Measurements from ENCODE around the gene ATP2A1.

The ATP2A1 gene

DNA sequence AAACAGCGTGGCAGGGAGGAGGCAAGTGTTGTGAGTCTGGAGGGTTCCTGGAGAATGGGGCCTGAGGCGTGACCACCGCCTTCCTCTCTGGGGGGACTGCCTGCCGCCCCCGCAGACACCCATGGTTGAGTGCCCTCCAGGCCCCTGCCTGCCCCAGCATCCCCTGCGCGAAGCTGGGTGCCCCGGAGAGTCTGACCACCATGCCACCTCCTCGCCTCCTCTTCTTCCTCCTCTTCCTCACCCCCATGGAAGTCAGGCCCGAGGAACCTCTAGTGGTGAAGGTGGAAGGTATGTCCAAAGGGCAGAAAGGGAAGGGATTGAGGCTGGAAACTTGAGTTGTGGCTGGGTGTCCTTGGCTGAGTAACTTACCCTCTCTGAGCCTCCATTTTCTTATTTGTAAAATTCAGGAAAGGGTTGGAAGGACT, 53.5 kb downstream of the ATP2A1 start, which contains the start of gene CD19:
Gene CD19 (plus strand): TSS at position 171 of the 425 bp plus-strand sequence. CDS start 30 bp downstream, at position 201.
- Histone ChIP-seq H3K4me3 (ENCODE audit: insufficient read length, low read depth) (no peak within 1 kb of the TSS), H3K4me1 (ENCODE audit: insufficient read depth, insufficient read length) (peaks cover 7% of the 10 kb centered on the region), H3K36me3 (ENCODE audit: insufficient read depth, insufficient read length, low read length) (no peaks in the 10 kb centered on the region), H3K9me3 (ENCODE audit: insufficient read depth, low read length) (no peaks in the 10 kb centered on the region), H3K9ac (ENCODE audit: insufficient read length, low read depth) (no peak within 1 kb of the TSS), H3K27me3 (ENCODE audit: insufficient read depth, insufficient read length) (no peaks in the 10 kb centered on the region)
- DNase-seq (ENCODE audit: low read depth, low spot score): no peak
- TF ChIP-seq YY1 (IDR thresholded peaks at IDR 0.05; ENCODE audit: insufficient read depth, insufficient read length) (no peak), SUZ12 (IDR thresholded peaks at IDR 0.05; ENCODE audit: extremely low read depth, insufficient read depth, insufficient read length) (no peak), ZNF274 (IDR thresholded peaks at IDR 0.05; ENCODE audit: low read depth, low read length) (no peak)

DNA sequence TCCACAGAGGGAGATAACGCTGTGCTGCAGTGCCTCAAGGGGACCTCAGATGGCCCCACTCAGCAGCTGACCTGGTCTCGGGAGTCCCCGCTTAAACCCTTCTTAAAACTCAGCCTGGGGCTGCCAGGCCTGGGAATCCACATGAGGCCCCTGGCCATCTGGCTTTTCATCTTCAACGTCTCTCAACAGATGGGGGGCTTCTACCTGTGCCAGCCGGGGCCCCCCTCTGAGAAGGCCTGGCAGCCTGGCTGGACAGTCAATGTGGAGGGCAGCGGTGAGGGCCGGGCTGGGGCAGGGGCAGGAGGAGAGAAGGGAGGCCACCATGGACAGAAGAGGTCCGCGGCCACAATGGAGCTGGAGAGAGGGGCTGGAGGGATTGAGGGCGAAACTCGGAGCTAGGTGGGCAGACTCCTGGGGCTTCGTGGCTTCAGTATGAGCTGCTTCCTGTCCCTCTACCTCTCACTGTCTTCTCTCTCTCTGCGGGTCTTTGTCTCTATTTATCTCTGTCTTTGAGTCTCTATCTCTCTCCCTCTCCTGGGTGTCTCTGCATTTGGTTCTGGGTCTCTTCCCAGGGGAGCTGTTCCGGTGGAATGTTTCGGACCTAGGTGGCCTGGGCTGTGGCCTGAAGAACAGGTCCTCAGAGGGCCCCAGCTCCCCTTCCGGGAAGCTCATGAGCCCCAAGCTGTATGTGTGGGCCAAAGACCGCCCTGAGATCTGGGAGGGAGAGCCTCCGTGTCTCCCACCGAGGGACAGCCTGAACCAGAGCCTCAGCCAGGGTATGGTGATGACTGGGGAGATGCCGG, 54.3 kb downstream of the ATP2A1 start:
- DNase-seq (ENCODE audit: low read depth, low spot score): no peak
- Histone ChIP-seq H3K9ac (ENCODE audit: insufficient read length, low read depth) (no peak overlapping the region), H3K4me3 (ENCODE audit: insufficient read length, low read depth) (no peak overlapping the region), H3K27me3 (ENCODE audit: insufficient read depth, insufficient read length) (no peaks in the 10 kb centered on the region), H3K4me1 (ENCODE audit: insufficient read depth, insufficient read length) (peaks cover 8% of the 10 kb centered on the region), H3K9me3 (ENCODE audit: insufficient read depth, low read length) (no peaks in the 10 kb centered on the region), H3K36me3 (ENCODE audit: insufficient read depth, insufficient read length, low read length) (no peaks in the 10 kb centered on the region)
- no peak for TF ChIP-seq ZNF274 (IDR thresholded peaks at IDR 0.05; ENCODE audit: low read depth, low read length)
- TF ChIP-seq YY1 (IDR thresholded peaks at IDR 0.05; ENCODE audit: insufficient read depth, insufficient read length): no peak
- TF ChIP-seq SUZ12 (IDR thresholded peaks at IDR 0.05; ENCODE audit: extremely low read depth, insufficient read depth, insufficient read length): no peak

DNA sequence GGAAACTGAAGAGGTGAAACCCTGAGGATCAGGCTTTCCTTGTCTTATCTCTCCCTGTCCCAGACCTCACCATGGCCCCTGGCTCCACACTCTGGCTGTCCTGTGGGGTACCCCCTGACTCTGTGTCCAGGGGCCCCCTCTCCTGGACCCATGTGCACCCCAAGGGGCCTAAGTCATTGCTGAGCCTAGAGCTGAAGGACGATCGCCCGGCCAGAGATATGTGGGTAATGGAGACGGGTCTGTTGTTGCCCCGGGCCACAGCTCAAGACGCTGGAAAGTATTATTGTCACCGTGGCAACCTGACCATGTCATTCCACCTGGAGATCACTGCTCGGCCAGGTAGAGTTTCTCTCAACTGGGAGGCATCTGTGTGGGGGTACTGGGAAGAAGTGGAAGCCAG, 54.9 kb downstream of the ATP2A1 start:
- no peaks in the 10 kb centered on the region for H3K36me3 ChIP-seq (ENCODE audit: insufficient read depth, insufficient read length, low read length)
- H3K4me3 ChIP-seq (ENCODE audit: insufficient read length, low read depth): no peak overlapping the region
- H3K4me1 ChIP-seq (ENCODE audit: insufficient read depth, insufficient read length): peaks cover 6% of the 10 kb centered on the region
- H3K9me3 ChIP-seq (ENCODE audit: insufficient read depth, low read length): no peaks in the 10 kb centered on the region
- no peak for TF ChIP-seq YY1 (IDR thresholded peaks at IDR 0.05; ENCODE audit: insufficient read depth, insufficient read length)
- no peak for TF ChIP-seq SUZ12 (IDR thresholded peaks at IDR 0.05; ENCODE audit: extremely low read depth, insufficient read depth, insufficient read length)
- no peak for TF ChIP-seq ZNF274 (IDR thresholded peaks at IDR 0.05; ENCODE audit: low read depth, low read length)
- H3K27me3 ChIP-seq (ENCODE audit: insufficient read depth, insufficient read length): no peaks in the 10 kb centered on the region
- H3K9ac ChIP-seq (ENCODE audit: insufficient read length, low read depth): no peak overlapping the region
- no peak for DNase-seq (ENCODE audit: low read depth, low spot score)

DNA sequence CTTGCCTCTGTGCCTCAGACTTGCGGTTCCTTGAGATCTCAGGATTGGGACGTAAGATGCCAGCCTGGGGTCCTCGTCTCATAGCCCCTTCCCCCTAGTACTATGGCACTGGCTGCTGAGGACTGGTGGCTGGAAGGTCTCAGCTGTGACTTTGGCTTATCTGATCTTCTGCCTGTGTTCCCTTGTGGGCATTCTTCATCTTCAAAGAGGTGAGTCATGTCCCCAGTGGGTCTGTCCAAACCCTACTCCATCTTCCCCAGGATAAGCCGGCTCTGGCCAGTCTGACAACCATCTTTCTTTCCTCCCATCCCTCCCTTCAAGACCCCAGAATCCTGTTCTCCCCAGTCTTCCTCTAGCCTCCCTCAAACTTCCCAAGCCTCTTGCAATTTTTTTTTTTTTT, 57.1 kb downstream of the ATP2A1 start:
- no peaks in the 10 kb centered on the region for H3K9me3 ChIP-seq (ENCODE audit: insufficient read depth, low read length)
- no peak overlapping the region for H3K4me3 ChIP-seq (ENCODE audit: insufficient read length, low read depth)
- no peak for DNase-seq (ENCODE audit: low read depth, low spot score)
- H3K9ac ChIP-seq (ENCODE audit: insufficient read length, low read depth): no peak overlapping the region
- no peaks in the 10 kb centered on the region for H3K36me3 ChIP-seq (ENCODE audit: insufficient read depth, insufficient read length, low read length)
- peaks cover 6% of the 10 kb centered on the region for H3K4me1 ChIP-seq (ENCODE audit: insufficient read depth, insufficient read length)
- H3K27me3 ChIP-seq (ENCODE audit: insufficient read depth, insufficient read length): no peaks in the 10 kb centered on the region
- TF ChIP-seq YY1 (IDR thresholded peaks at IDR 0.05; ENCODE audit: insufficient read depth, insufficient read length): no peak
- no peak for TF ChIP-seq SUZ12 (IDR thresholded peaks at IDR 0.05; ENCODE audit: extremely low read depth, insufficient read depth, insufficient read length)
- no peak for TF ChIP-seq ZNF274 (IDR thresholded peaks at IDR 0.05; ENCODE audit: low read depth, low read length)

DNA sequence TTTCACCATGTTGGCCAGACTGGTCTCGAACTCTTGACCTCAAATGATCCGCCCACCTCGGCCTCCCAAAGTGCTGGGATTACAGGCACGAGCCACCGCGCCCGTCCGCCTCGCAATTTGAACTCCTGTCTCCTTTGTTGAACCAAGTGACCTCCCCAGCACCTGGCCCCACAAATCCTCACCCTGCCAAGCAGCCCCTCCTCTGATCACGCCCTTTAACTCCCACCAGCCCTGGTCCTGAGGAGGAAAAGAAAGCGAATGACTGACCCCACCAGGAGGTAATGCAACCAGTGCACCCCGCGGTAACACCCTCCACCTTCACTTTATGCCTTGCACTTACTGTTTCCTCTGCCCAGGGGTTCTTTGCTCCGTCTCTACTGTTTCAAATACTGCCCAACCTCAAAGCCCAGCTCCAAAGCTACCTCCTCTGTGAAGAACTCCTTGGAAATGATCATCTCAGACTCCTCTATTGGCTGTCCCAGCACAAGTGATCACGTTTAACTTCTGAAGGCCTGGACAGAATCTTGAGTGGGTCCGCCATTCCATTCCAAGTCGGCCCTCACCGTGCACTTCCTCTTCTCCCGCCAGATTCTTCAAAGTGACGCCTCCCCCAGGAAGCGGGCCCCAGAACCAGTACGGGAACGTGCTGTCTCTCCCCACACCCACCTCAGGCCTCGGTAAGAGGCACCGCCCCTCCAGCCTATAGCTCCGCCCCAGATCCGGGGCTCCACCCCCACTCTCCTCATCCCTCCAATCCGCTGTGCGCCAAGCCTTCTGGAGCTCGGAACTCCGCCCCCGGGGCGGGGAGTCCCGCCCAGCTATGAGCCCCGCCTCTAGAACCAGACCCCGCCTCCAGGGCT, 57.9 kb downstream of the ATP2A1 start:
- H3K9me3 ChIP-seq (ENCODE audit: insufficient read depth, low read length): no peaks in the 10 kb centered on the region
- TF ChIP-seq ZNF274 (IDR thresholded peaks at IDR 0.05; ENCODE audit: low read depth, low read length) (no peak), SUZ12 (IDR thresholded peaks at IDR 0.05; ENCODE audit: extremely low read depth, insufficient read depth, insufficient read length) (no peak), YY1 (IDR thresholded peaks at IDR 0.05; ENCODE audit: insufficient read depth, insufficient read length) (no peak)
- H3K36me3 ChIP-seq (ENCODE audit: insufficient read depth, insufficient read length, low read length): no peaks in the 10 kb centered on the region
- no peak overlapping the region for H3K4me3 ChIP-seq (ENCODE audit: insufficient read length, low read depth)
- H3K9ac ChIP-seq (ENCODE audit: insufficient read length, low read depth): peak overlapping the region; percentile 42
- peak; percentile 66 for DNase-seq (ENCODE audit: low read depth, low spot score)
- H3K4me1 ChIP-seq (ENCODE audit: insufficient read depth, insufficient read length): peaks cover 6% of the 10 kb centered on the region
- H3K27me3 ChIP-seq (ENCODE audit: insufficient read depth, insufficient read length): no peaks in the 10 kb centered on the region

DNA sequence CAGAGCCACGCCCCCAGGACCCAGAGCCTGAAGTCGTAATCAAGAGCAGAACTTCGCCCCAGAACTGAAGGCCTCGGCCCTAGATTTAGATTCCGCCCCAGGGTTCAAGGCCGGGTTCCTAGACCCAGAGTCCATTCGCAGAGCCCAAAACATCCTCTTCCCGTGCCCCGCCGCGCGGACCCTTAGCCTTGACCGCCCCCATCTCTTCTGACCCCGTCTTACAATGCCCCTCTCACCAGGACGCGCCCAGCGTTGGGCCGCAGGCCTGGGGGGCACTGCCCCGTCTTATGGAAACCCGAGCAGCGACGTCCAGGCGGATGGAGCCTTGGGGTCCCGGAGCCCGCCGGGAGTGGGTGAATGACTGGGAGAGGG, 58.5 kb downstream of the ATP2A1 start:
- no peak for DNase-seq (ENCODE audit: low read depth, low spot score)
- Histone ChIP-seq H3K9ac (ENCODE audit: insufficient read length, low read depth) (no peak overlapping the region), H3K4me3 (ENCODE audit: insufficient read length, low read depth) (no peak overlapping the region), H3K27me3 (ENCODE audit: insufficient read depth, insufficient read length) (no peaks in the 10 kb centered on the region), H3K36me3 (ENCODE audit: insufficient read depth, insufficient read length, low read length) (no peaks in the 10 kb centered on the region), H3K9me3 (ENCODE audit: insufficient read depth, low read length) (no peaks in the 10 kb centered on the region), H3K4me1 (ENCODE audit: insufficient read depth, insufficient read length) (peaks cover 6% of the 10 kb centered on the region)
- TF ChIP-seq YY1 (IDR thresholded peaks at IDR 0.05; ENCODE audit: insufficient read depth, insufficient read length) (no peak), ZNF274 (IDR thresholded peaks at IDR 0.05; ENCODE audit: low read depth, low read length) (no peak), SUZ12 (IDR thresholded peaks at IDR 0.05; ENCODE audit: extremely low read depth, insufficient read depth, insufficient read length) (no peak)

Measured in NT2/D1 (cell line).